IPS-NIHi7 (cell line): ENCODE measurements around the gene DNAJA3.
A peak's percentile ranks its signal among the peaks of the same experiment; 100 is the strongest.
"Not testable (repeated sequence)": the region's sequence is repeated elsewhere in the genome, so short reads cannot be mapped to it uniquely, and the experiment has no call there.

Experiments
- DNase-seq: peaks from one replicate; pipeline ENCODE4 v3.0.0; 2012; ENCODE audit warnings: mixed read lengths; ENCODE audit errors: extremely low spot score

DNAJA3 gene

GRCh38 chr16:4386951-4387565, 38.6 kb upstream of the DNAJA3 start:
- no peak for DNase-seq

GRCh38 chr16:4387781-4388180, 37.9 kb upstream of the DNAJA3 start:
- no peak for DNase-seq

- no peak for DNase-seq
Measured at GRCh38 chr16:4388271-4389021, 37.2 kb upstream of the DNAJA3 start.

GRCh38 chr16:4389051-4389955, 36.4 kb upstream of the DNAJA3 start:
- no peak for DNase-seq

GRCh38 chr16:4390266-4391260, 35.1 kb upstream of the DNAJA3 start:
- peak; percentile 66 for DNase-seq

- peak; percentile 83 for DNase-seq
Measured at GRCh38 chr16:4391631-4392381, 33.9 kb upstream of the DNAJA3 start.

GRCh38 chr16:4392382-4393239, 33.1 kb upstream of the DNAJA3 start:
- peak; percentile 89 for DNase-seq

GRCh38 chr16:4393240-4393600, 32.4 kb upstream of the DNAJA3 start:
- no peak for DNase-seq

GRCh38 chr16:4393850-4394249, 31.8 kb upstream of the DNAJA3 start:
- DNase-seq = not testable (repeated sequence)

GRCh38 chr16:4395055-4395726, 30.5 kb upstream of the DNAJA3 start:
- no peak for DNase-seq

- DNase-seq = no peak
Measured at GRCh38 chr16:4399001-4399730, 26.5 kb upstream of the DNAJA3 start.

GRCh38 chr16:4401094-4401501, 24.6 kb upstream of the DNAJA3 start:
- DNase-seq = no peak

- no peak for DNase-seq
Measured at GRCh38 chr16:4401510-4401909, 24.2 kb upstream of the DNAJA3 start.

- DNase-seq = peak; percentile 92
Measured at GRCh38 chr16:4402439-4403132, 23.1 kb upstream of the DNAJA3 start.

- no peak for DNase-seq
Measured at GRCh38 chr16:4403133-4403949, 22.3 kb upstream of the DNAJA3 start.

GRCh38 chr16:4404247-4404966, 21.3 kb upstream of the DNAJA3 start:
- peak; percentile 91 for DNase-seq
